GM12891 (cell line): Measurements from ENCODE around the gene ZNF302.

Experiments
- POLR2A ChIP-seq: IDR thresholded peaks from 2 replicates; pipeline ENCODE4 v1.6.1; 2011; ENCODE audit warnings: low read depth, low read length, control low read depth
- POLR2AphosphoS5 ChIP-seq: IDR thresholded peaks from 2 replicates; pipeline ENCODE4 v1.6.1; 2011; ENCODE audit warnings: low read depth, low read length, control low read depth
- POU2F2 ChIP-seq: IDR thresholded peaks from 2 replicates; pipeline ENCODE4 v1.6.1; 2011; ENCODE audit warnings: low read depth, mild to moderate bottlenecking, control low read depth, low read length, moderate library complexity
- SPI1 ChIP-seq: IDR thresholded peaks from 2 replicates; pipeline ENCODE4 v1.6.1; 2011; ENCODE audit warnings: low read depth, low read length, control low read depth
- TAF1 ChIP-seq: IDR thresholded peaks from 2 replicates; pipeline ENCODE4 v1.6.1; 2011; ENCODE audit warnings: low read depth, low read length, control low read depth

DNA sequence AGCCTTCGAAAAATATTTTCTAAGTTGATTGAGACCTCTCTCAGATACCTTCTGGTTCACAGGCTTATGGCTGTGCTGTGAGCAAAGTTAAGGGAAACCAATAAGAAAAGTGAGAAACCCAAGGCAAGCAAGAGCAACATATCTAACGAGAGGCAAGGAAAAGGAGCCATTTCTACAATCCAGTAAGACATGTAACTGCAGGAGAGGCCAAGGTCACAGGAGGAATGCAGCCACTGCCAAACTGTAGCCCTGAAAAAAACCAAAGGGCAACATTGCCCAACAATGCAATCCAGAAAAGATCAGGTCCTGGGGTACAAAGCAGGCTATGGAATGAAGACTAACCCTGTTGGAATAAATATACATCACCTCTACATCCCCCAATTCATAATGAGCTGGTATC is 21.8 kb upstream of the ZNF302 start:
- no peak for TF ChIP-seq POLR2AphosphoS5
- TF ChIP-seq POLR2A, result no peak
- no peak for TF ChIP-seq SPI1
- no peak for TF ChIP-seq POU2F2
- no peak for TF ChIP-seq TAF1
